SW480 (cell line): ENCODE measurements around the gene FNDC3B.
"Not testable (repeated sequence)": the region's sequence is repeated elsewhere in the genome, so short reads cannot be mapped to it uniquely, and the experiment has no call there.

ENCODE experiments used
- DNase-seq: peaks from one replicate; pipeline ENCODE4 v3.0.0-alpha.2; 2016; ENCODE audit warnings: low spot score

Gene FNDC3B

GRCh38 chr3:172239218-172239790 lies 199.9 kb downstream of the FNDC3B start:
- DNase-seq: no peak

- DNase-seq: no peak
Measured at GRCh38 chr3:172241405-172241804, 202.0 kb downstream of the FNDC3B start.

- DNase-seq: not testable (repeated sequence)
Measured at GRCh38 chr3:172242471-172242870, 203.1 kb downstream of the FNDC3B start.

- DNase-seq: not testable (repeated sequence)
Measured at GRCh38 chr3:172243376-172243775, 204.0 kb downstream of the FNDC3B start.

- DNase-seq: no peak
Measured at GRCh38 chr3:172244011-172244410, 204.6 kb downstream of the FNDC3B start.

GRCh38 chr3:172245241-172245640 lies 205.9 kb downstream of the FNDC3B start:
- DNase-seq: no peak

- DNase-seq: no peak
Measured at GRCh38 chr3:172246107-172246844, 206.9 kb downstream of the FNDC3B start.

GRCh38 chr3:172247525-172248274 lies 208.3 kb downstream of the FNDC3B start:
- no peak for DNase-seq

- DNase-seq: no peak
Measured at GRCh38 chr3:172249039-172249438, 209.7 kb downstream of the FNDC3B start.

GRCh38 chr3:172251211-172251610 lies 211.8 kb downstream of the FNDC3B start:
- no peak for DNase-seq

- no peak for DNase-seq
Measured at GRCh38 chr3:172253200-172253599, 213.8 kb downstream of the FNDC3B start.

- DNase-seq: no peak
Measured at GRCh38 chr3:172254542-172254941, 215.2 kb downstream of the FNDC3B start.

- not testable (repeated sequence) for DNase-seq
Measured at GRCh38 chr3:172255321-172255720, 215.9 kb downstream of the FNDC3B start.

- no peak for DNase-seq
Measured at GRCh38 chr3:172256101-172256734, 216.8 kb downstream of the FNDC3B start.

- DNase-seq: no peak
Measured at GRCh38 chr3:172257648-172258400, 218.4 kb downstream of the FNDC3B start.

GRCh38 chr3:172258624-172259023 lies 219.2 kb downstream of the FNDC3B start:
- DNase-seq: no peak

- no peak for DNase-seq
Measured at GRCh38 chr3:172259111-172259541, 219.7 kb downstream of the FNDC3B start.

GRCh38 chr3:172259726-172260248 lies 220.4 kb downstream of the FNDC3B start:
- no peak for DNase-seq

- no peak for DNase-seq
Measured at GRCh38 chr3:172260381-172260780, 221.0 kb downstream of the FNDC3B start.

GRCh38 chr3:172261054-172261453 lies 221.7 kb downstream of the FNDC3B start:
- no peak for DNase-seq

GRCh38 chr3:172262991-172263608 lies 223.7 kb downstream of the FNDC3B start:
- no peak for DNase-seq
